ENCODE measurements around the gene PRR14L.

GRCh38 chr22:31682751-31683150 is 67.2 kb downstream of the PRR14L start:
- no peak for TF ChIP-seq CTCF (conservative IDR thresholded peaks at IDR 0.05)
- TF ChIP-seq ZFX (IDR thresholded peaks at IDR 0.05), result no peak

Data from C4-2B (cell line).